Ascending aorta (tissue), 2 donors: ENCODE measurements around the gene PLPP3. TPM values are rescaled to one million over a fixed set of nuclear protein-coding genes. Genes with fewer than 3 reads are reported as not detected.

Experiments
- DNase-seq, 2 donors: peaks; one replicate each; pipeline ENCODE4 v3.0.0-alpha.2; 2019; ENCODE audit warnings: low spot score in 2 of 2
- H3K27ac ChIP-seq, 2 donors: fragments of 200-600 bp; sonication (generic); one replicate each; pipeline ENCODE4 v1.5.1; 2016 to 2017; ENCODE audit warnings: mild to moderate bottlenecking in 1 of 2
- H3K27me3 ChIP-seq: fragments of 200-600 bp; sonication (generic); one replicate; pipeline ENCODE4 v1.5.1; 2017
- H3K36me3 ChIP-seq, 2 donors: fragments of 200-600 bp; sonication (generic); one replicate each; pipeline ENCODE4 v1.5.1; 2016
- H3K4me1 ChIP-seq, 2 donors: fragments of 200-600 bp; sonication (generic); one replicate each; pipeline ENCODE4 v1.5.1; 2016 to 2017; ENCODE audit warnings: mild to moderate bottlenecking in 1 of 2
- H3K4me3 ChIP-seq, 2 donors: fragments of 200-600 bp; sonication (generic); one replicate each; pipeline ENCODE4 v1.5.1; 2016 to 2017; ENCODE audit warnings: mild to moderate bottlenecking in 1 of 2
- H3K9me3 ChIP-seq, 2 donors: fragments of 200-600 bp; sonication (generic); one replicate each; pipeline ENCODE4 v1.5.1; 2016
- CTCF ChIP-seq, 3 experiments: fragments of 200-600 bp in 2 of 3; fragments of 450-650 bp in 1 of 3; sonication (generic) in 2 of 3; IDR thresholded peaks; one replicate each; pipeline ENCODE4 v1.5.1; 2016 to 2019; ENCODE audit warnings: antibody characterized with exemption in 3 of 3, mild to moderate bottlenecking in 1 of 3, moderate library complexity in 1 of 3
- intact Hi-C: fragments of 100-400 bp; cut with DNase I; formaldehyde crosslinking; loops from one replicate; pipeline ENCODE4 v1.15.1; 2023
- total RNA-seq: library from RNA; depleted of rRNA; stranded (reverse); fragments of >200 nt; gene quantifications from one replicate; pipeline ENCODE4 v1.1.0, GENCODE V29; 2016

Gene PLPP3
- total RNA-seq, 1 donor from 2014 or later = 87.7 TPM

DNA sequence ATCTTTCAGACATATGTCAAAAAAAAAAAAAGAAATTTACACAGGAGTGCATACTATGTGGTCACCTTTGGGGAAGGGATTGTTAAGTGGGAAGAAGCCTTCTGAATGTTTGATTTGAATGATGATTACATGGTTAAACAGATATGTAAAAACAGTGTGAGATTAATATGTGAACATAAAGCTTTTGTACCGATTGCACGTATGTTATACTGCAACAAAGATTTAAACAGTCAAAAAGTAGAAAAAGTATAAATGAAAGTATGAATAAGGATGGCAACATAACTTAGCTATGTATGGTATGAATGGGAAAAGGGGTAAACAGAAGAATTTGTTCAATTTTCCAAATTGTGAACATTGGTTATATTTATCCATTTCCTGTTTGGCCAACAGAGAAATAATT is 10.0 kb upstream of the PLPP3 start:
- H3K9me3 ChIP-seq = no peaks in the 10 kb centered on the region

DNA sequence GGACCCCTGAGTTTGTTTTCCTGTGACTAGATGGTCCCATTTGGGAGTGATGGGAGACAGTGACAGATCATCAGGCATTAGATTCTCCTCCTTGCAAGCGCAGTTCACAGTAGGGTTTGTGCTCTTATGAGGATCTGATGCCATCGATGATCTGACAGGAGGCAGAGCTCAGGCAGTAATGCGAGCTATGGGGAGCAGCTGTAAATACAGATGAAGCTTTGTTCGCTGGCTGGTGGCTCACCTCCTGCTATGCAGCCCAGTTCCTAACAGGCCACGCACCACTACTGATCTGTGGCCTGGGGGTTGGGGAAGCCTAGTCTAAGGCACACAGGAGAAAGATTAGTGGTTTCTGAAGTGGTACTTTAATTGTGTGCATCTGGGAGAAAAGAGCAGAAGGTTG is 7.1 kb upstream of the PLPP3 start:
- H3K36me3 ChIP-seq = no peaks in the 10 kb centered on the region
- DNase-seq = no peak
- H3K4me3 ChIP-seq = no peak overlapping the region
- no peaks in the 10 kb centered on the region for H3K4me1 ChIP-seq
- no peaks in the 10 kb centered on the region for H3K27me3 ChIP-seq
- no peak for TF ChIP-seq CTCF (IDR thresholded peaks at IDR 0.05)
- H3K9me3 ChIP-seq = no peaks in the 10 kb centered on the region
- no peak overlapping the region for H3K27ac ChIP-seq
- intact Hi-C loops = loop anchor here (5.0 kb wide), 1 partner anchor 126 kb away; no protein-coding TSS in a partner anchor

More for the DNA sequence above, 10.0 kb upstream of the PLPP3 start:
- no peaks in the 10 kb centered on the region for H3K27me3 ChIP-seq
- intact Hi-C loops = loop anchor here (5.0 kb wide), 1 partner anchor 123 kb away; no protein-coding TSS in a partner anchor
- H3K27ac ChIP-seq = no peak overlapping the region
- no peak overlapping the region for H3K4me3 ChIP-seq
- TF ChIP-seq CTCF (IDR thresholded peaks at IDR 0.05) = no peak
- no peaks in the 10 kb centered on the region for H3K36me3 ChIP-seq
- DNase-seq = no peak
- H3K4me1 ChIP-seq = no peaks in the 10 kb centered on the region

DNA sequence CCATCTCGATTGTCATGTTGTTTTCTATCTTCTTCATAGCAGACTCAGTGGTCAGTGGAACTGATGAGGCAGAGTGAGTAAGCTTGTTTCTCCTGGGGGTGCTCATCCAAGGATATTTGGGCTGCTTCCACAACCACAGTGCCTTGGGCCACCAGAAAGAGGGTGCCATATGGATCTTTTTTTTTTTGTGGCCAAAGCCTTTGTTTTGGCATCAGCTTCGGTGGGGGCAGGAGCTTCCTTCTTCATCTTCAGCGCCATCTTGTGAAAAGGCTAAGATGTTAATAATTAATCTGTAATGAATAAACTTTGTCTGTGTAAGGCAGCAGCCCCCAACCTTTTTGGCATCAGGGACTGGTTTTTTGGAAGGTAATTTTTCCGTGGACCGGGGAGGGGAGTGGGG is 6.6 kb upstream of the PLPP3 start:
- no peak overlapping the region for H3K4me3 ChIP-seq
- no peaks in the 10 kb centered on the region for H3K9me3 ChIP-seq
- intact Hi-C loops = loop anchor here (1.0 to 5.0 kb wide), 2 partner anchors 126 to 1301 kb away; no protein-coding TSS in a partner anchor
- DNase-seq = no peak
- H3K27ac ChIP-seq = no peak overlapping the region
- no peaks in the 10 kb centered on the region for H3K27me3 ChIP-seq
- no peaks in the 10 kb centered on the region for H3K36me3 ChIP-seq
- TF ChIP-seq CTCF (IDR thresholded peaks at IDR 0.05) = no peak
- no peaks in the 10 kb centered on the region for H3K4me1 ChIP-seq

DNA sequence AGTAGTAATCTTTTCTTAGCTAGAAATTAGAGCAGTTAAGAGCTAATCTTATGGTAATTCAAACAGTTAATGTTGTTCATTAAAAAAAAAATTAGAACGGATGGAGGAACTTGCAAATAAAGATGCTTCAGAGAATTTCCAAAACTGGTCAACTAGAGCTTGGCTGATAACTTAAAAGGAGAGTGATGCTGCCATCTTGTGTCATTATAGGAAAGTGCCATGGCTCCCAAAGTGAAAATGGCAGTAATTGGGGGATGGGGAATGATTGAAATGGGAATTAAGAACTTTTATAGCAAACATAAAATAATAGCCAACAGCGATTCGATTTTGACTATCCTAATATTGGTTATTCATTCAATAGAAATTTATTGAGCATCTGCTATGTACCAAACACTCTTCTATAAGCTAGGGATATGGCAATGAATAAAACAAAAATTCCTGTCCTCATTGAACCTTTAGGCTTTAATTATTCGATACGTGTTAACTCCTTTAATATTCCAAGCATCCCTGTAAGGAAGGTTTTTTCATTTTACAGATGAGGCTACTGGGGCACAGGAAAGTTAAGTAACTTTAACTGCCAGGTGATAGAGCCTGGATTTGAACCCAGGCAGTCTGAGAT is 5.7 kb upstream of the PLPP3 start:
- H3K36me3 ChIP-seq = no peaks in the 10 kb centered on the region
- no peaks in the 10 kb centered on the region for H3K9me3 ChIP-seq
- H3K27ac ChIP-seq = no peak overlapping the region
- intact Hi-C loops = loop anchor here (1.0 to 5.0 kb wide), 6 partner anchors 127 to 1443 kb away; no protein-coding TSS in a partner anchor
- DNase-seq = no peak
- peaks cover 0 to 3% of the 10 kb centered on the region in 2 donors for H3K4me1 ChIP-seq
- peak; percentile 80 to 84 (median 83) for TF ChIP-seq CTCF (IDR thresholded peaks at IDR 0.05)
- no peak overlapping the region for H3K4me3 ChIP-seq
- H3K27me3 ChIP-seq = no peaks in the 10 kb centered on the region

GRCh38 chr1:56583957-56584468 is 4.7 kb upstream of the PLPP3 start:
- TF ChIP-seq CTCF (IDR thresholded peaks at IDR 0.05) = no peak
- no peaks in the 10 kb centered on the region for H3K36me3 ChIP-seq
- DNase-seq = no peak
- intact Hi-C loops = loop anchor here (5.0 kb wide), 4 partner anchors 207 to 1442 kb away; no protein-coding TSS in a partner anchor
- H3K9me3 ChIP-seq = no peaks in the 10 kb centered on the region
- peaks cover 0 to 6% of the 10 kb centered on the region in 2 donors for H3K4me1 ChIP-seq
- no peak overlapping the region for H3K27ac ChIP-seq
- no peaks in the 10 kb centered on the region for H3K27me3 ChIP-seq
- H3K4me3 ChIP-seq = no peak overlapping the region
